ENCODE data around the gene PLA2G2D.

DNA sequence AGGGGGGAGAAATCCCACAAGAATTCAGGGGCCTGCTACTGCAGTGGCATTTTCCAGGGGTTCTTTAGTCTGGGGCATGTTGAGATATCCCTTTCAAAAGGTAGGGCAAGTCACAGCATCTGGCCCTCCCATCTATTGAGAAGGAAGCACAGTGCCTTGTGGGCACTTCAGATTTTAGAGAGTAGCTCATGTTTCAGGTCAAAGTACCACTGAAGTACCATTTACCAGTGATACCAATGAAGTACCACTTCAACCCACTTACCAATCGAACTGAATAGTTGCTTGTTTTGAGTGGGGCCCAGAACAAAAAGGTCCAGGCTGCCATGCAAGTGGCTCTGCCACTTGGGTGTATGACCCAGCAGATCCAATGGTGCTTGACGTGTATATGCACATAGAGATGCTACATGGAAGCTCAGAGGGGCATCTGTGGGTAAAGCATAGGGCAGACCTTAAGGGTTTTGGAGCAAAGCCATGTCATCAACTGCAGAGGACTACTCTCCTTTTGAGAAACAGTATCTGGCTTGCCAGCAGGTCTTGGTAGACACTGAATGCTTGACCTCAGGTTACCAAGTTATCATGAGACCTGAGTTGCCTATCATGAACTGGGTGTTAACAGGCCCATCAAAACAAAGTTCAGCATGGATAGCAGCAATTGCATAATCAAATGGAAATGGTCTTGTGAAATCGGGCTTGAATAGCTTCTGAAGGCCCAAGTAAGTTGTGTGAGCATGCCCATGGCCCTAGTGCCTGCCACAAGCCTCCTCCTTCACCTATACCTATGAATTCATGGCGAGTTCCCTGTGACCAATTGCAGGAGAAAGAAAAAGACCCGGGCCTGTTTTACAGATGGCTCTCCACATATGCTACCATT lies 23.5 kb downstream of the PLA2G2D start:
- TF ChIP-seq, protein P1, sequence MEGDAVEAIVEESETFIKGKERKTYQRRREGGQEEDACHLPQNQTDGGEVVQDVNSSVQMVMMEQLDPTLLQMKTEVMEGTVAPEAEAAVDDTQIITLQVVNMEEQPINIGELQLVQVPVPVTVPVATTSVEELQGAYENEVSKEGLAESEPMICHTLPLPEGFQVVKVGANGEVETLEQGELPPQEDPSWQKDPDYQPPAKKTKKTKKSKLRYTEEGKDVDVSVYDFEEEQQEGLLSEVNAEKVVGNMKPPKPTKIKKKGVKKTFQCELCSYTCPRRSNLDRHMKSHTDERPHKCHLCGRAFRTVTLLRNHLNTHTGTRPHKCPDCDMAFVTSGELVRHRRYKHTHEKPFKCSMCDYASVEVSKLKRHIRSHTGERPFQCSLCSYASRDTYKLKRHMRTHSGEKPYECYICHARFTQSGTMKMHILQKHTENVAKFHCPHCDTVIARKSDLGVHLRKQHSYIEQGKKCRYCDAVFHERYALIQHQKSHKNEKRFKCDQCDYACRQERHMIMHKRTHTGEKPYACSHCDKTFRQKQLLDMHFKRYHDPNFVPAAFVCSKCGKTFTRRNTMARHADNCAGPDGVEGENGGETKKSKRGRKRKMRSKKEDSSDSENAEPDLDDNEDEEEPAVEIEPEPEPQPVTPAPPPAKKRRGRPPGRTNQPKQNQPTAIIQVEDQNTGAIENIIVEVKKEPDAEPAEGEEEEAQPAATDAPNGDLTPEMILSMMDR (conservative IDR thresholded peaks at IDR 0.05 in 1 of 2, IDR thresholded peaks at IDR 0.05 in 1 of 2; ENCODE audit: low read depth in 1 of 2, low read length in 2 of 2) = no peak
- no peak for TF ChIP-seq EZH2 (IDR thresholded peaks at IDR 0.05; ENCODE audit: low read length, missing control alignments)
